ENCODE measurements around the gene PPP2R2D. TPM values are rescaled to one million over a fixed set of nuclear protein-coding genes. Genes with fewer than 3 reads are reported as not detected.

PPP2R2D gene
- total and polyA plus RNA-seq, 9 donors, result 26.7 to 62.9 (median 42.0) TPM

DNA sequence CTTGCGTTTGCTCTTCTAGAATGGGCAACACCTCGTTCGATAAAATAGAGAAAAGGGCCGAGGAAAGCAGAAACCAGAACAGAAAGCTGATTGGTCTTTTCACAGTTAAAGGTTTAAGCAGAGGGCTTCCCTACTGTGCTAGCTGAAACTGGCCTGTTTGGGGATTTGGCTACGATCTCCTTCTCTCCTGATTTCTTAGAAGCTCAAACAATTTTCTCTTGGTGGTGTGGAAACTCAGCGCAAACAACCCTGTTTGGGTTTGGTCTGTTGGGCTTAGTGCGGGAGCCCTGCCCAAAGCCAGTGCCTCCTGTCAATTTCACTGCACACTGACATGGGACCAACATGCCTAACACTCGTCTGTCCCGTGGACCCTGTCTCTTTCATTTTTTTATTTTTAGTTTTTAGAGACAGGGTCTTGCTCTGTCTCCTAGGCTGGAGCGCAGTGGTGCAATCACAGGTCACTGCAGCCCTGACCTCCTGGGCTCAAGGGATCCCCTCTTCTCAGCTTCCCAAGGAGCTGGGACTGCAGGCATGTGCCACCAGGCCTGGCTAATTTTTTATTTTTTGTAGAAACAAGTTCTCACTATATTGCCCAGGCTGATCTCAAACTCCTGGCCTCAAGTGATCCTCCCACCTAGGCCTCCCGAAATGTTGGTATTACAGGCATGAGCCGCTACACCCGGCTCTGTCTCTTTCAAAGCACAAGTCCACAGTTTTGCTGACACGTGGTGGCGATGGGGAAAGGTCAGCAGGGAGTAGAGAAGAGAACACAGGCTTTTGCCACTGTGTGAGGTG lies 97.4 kb downstream of the PPP2R2D start:
- H3K36me3 ChIP-seq, result no peaks in the 10 kb centered on the region
- H3K4me3 ChIP-seq, result no peak overlapping the region
- H3K27ac ChIP-seq, result peak overlapping the region; percentile 76 to 87
- H3K9me3 ChIP-seq, result no peaks in the 10 kb centered on the region
- 30 to 47% (median 31%) methylated on average over 15 of the region's 15 CpGs for WGBS, 3 donors
- no peaks in the 10 kb centered on the region for H3K27me3 ChIP-seq
- H3K4me1 ChIP-seq (ENCODE audit: insufficient read depth), result peaks cover 31% of the 10 kb centered on the region
- intact Hi-C loops (cut with DNase I), result loop anchor here in 1 of 4 donors (5.0 kb wide), 1 partner anchor 96 kb away; the partner anchor contains the start of gene PPP2R2D
- TF ChIP-seq POLR2A (IDR thresholded peaks at IDR 0.05) (no peak), EP300 (IDR thresholded peaks at IDR 0.05) (no peak)
- TF ChIP-seq, protein P1, sequence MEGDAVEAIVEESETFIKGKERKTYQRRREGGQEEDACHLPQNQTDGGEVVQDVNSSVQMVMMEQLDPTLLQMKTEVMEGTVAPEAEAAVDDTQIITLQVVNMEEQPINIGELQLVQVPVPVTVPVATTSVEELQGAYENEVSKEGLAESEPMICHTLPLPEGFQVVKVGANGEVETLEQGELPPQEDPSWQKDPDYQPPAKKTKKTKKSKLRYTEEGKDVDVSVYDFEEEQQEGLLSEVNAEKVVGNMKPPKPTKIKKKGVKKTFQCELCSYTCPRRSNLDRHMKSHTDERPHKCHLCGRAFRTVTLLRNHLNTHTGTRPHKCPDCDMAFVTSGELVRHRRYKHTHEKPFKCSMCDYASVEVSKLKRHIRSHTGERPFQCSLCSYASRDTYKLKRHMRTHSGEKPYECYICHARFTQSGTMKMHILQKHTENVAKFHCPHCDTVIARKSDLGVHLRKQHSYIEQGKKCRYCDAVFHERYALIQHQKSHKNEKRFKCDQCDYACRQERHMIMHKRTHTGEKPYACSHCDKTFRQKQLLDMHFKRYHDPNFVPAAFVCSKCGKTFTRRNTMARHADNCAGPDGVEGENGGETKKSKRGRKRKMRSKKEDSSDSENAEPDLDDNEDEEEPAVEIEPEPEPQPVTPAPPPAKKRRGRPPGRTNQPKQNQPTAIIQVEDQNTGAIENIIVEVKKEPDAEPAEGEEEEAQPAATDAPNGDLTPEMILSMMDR (IDR thresholded peaks at IDR 0.05), result no peak
- no peak for DNase-seq

DNA sequence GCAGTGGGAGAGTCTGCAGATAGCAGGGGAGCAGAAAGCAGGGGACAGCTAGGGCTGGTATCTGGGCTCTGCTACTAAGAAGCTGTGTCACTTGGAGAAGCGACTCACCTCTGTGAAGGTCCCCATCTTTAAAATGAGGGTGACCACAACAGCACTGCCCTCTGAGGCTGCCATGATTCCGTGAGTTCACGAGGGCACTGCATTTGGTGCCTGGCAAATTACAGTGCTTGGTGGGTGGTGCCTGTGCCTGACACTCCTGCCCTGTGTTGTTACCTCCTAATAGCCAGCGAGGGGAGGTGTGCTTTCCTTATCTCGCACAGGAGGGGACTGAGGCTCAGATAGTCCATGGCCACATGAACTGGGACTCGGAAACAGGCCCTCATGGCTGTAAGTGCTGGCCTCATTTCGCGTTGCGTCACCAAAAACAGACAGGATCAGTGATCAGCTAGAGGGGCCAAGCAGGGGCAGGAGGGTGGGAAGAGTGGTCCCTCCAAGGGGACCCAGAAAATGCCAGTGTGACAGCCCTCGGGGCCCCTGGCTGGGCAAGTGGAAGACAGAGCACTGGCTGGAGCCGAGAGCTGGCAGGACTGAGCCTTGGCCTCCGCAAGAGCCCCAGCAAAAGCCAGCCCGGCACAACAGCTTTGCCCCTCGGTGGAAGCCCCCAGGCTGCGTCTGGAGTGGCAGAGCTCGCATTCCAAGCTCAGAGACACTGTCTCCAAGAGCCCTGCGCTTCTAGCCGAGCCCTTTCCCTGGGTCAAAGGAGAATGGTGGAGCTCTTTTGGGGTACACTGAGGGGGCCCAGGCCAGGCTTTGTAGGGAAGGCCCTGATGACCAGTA lies 98.3 kb downstream of the PPP2R2D start:
- peak overlapping the region; percentile 76 to 87 for H3K27ac ChIP-seq
- no peak for DNase-seq
- WGBS, 3 donors, result 90 to 95% (median 91%) methylated on average over 18 of the region's 18 CpGs
- TF ChIP-seq POLR2A (IDR thresholded peaks at IDR 0.05) (no peak), EP300 (IDR thresholded peaks at IDR 0.05) (no peak)
- TF ChIP-seq, protein P1 (IDR thresholded peaks at IDR 0.05), result no peak
- peaks cover 31% of the 10 kb centered on the region for H3K4me1 ChIP-seq (ENCODE audit: insufficient read depth)
- no peaks in the 10 kb centered on the region for H3K27me3 ChIP-seq
- no peaks in the 10 kb centered on the region for H3K9me3 ChIP-seq
- intact Hi-C loops (cut with DNase I), result loop anchor here in 1 of 4 donors (5.0 kb wide), 1 partner anchor 97 kb away; the partner anchor contains the start of gene PPP2R2D
- no peak overlapping the region for H3K4me3 ChIP-seq
- no peaks in the 10 kb centered on the region for H3K36me3 ChIP-seq

DNA sequence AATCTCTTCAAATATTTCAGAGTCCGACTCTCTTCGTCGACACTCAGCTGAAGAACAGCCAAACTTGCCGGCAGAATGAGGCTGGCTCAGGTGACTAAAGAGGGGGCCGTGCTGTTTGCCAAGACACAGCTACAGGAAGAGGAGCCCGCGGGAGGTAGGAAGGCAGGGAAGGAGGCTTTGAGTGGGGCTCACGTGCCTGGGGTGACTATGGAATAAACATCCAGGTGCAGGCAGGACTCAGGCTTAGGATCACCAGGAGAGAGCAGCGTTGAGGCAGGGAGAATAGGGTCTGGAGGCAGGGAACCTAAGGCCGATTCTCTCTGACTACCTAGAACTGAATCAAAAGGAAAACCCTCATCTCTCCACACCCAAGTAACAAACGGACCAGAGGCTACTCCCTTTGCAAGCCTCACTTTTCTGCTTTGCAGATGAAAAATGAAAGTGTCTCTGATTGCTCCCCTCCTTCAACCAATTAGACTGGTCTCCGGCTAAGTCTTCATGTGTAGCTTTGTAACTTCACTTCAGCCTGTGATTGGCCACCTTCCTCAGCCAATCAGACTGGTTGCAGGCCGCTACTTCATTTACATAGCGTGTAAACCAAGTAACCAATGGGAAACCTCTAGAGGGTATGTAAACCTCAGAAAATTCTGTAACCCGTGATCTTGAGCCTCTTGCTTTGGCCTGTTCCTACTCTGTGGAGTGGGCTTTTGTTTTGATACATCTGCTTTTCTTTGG lies 100.6 kb downstream of the PPP2R2D start:
- Histone ChIP-seq H3K36me3 (no peaks in the 10 kb centered on the region), H3K4me1 (ENCODE audit: insufficient read depth) (peaks cover 25% of the 10 kb centered on the region), H3K27ac (peak overlapping the region; percentile 38 to 44), H3K27me3 (no peaks in the 10 kb centered on the region), H3K4me3 (no peak overlapping the region), H3K9me3 (no peaks in the 10 kb centered on the region)
- intact Hi-C loops (cut with DNase I), result no loop called here
- DNase-seq, result peak in 4 of 5 donors; percentile 51 to 69 (median 57)
- TF ChIP-seq, protein P1 (IDR thresholded peaks at IDR 0.05), result no peak
- TF ChIP-seq POLR2A (IDR thresholded peaks at IDR 0.05), result no peak
- no peak for TF ChIP-seq EP300 (IDR thresholded peaks at IDR 0.05)
- 35 to 47% (median 40%) methylated on average over 15 of the region's 15 CpGs for WGBS, 3 donors

DNA sequence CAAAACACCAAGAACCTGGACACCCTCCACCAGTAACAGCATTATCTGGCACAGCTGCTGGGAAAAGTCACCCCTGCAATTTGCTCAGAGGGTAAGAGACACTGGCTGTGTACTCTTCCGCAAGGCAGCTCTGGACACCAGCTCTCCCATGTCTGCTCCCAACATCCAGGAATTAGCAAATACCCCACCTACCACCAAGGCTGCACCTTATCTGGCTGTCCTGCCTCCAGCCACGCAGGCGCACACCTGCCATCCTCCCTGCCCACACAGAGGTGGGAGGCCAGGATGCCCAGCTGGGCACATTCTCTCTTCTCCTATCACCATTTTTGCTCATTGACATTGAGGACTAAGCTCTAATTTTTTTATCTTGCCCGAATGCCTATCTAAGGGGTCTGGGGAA lies 101.2 kb downstream of the PPP2R2D start:
- TF ChIP-seq, protein P1 (IDR thresholded peaks at IDR 0.05), result no peak
- TF ChIP-seq POLR2A (IDR thresholded peaks at IDR 0.05), result no peak
- TF ChIP-seq EP300 (IDR thresholded peaks at IDR 0.05), result no peak
- Histone ChIP-seq H3K27me3 (no peaks in the 10 kb centered on the region), H3K9me3 (no peaks in the 10 kb centered on the region), H3K4me3 (no peak overlapping the region), H3K27ac (peak overlapping the region; percentile 38 to 44), H3K4me1 (ENCODE audit: insufficient read depth) (peaks cover 19% of the 10 kb centered on the region), H3K36me3 (no peaks in the 10 kb centered on the region)
- intact Hi-C loops (cut with DNase I), result no loop called here
- 46 to 66% (median 66%) methylated on average over 4 of the region's 4 CpGs for WGBS, 3 donors
- DNase-seq, result no peak
